ENCODE measurements around the gene PTPRN2. TPM values are rescaled to one million over a fixed set of nuclear protein-coding genes. Genes with fewer than 3 reads are reported as not detected.

Gene PTPRN2
- total and polyA plus RNA-seq, 2 donors (not counting 3 experiments of a cell fraction or from before 2014, with no cell fraction given) = 0.62 to 0.88 TPM

DNA sequence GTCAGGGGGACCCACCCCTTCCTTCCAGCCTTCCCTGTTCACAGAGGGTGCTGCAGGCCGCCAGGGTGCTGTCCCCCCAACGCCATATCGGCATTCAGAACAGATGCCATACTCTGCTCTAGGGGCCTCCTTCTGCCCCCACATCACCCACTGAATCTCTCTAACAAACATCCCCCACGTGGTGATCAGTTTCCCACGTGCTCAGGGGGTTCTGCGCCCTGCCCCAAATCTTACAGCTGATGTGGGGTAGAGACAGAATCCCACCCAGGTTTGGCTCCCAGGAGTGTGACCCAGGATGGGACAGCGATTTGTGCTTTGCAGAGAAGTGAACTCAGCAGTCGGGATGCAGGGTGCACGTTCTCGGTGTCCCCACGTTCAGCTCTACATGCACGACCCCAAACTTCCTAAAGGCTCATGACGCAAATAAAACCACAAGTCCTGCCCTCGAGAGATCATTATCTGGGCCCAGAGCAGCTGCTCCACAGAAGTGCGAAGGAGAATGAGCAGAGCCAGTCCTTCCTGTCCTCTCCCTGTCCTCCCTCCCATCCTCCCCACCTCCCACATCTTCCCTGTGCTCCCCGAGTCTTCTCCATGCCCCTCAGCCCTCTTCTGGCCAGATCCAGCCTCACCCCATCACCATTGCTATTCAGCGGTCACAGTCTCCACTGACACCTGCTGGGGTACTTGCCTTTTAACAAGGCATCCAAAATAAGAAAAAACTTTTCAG, 827.5 kb downstream of the PTPRN2 start:
- POLR2A ChIA-PET = no interaction called here

More for the DNA sequence above, 827.5 kb downstream of the PTPRN2 start:
- no peaks in the 10 kb centered on the region for H3K27me3 ChIP-seq (ENCODE audit: control insufficient read depth in 2 of 2, insufficient read depth in 2 of 2, low read length in 2 of 2)
- dilution Hi-C loops (cut with MboI; ENCODE audit: extremely low pct_ligation_motif_present, low sequenced_read_pairs) (no loop called here), intact Hi-C loops (cut with micrococcal nuclease) (no loop called here)
- no peak overlapping the region for H3K9ac ChIP-seq (replicated peaks; ENCODE audit: extremely low read depth, insufficient read depth, low read length)
- no peak overlapping the region for H3K4me3 ChIP-seq (replicated peaks in 1 of 3; ENCODE audit: insufficient read depth in 1 of 3, low read depth in 1 of 3, low read length in 3 of 3)
- CTCF ChIA-PET = no interaction called here
- H4K20me1 ChIP-seq (replicated peaks; ENCODE audit: control insufficient read depth, extremely low read depth, insufficient read depth, low read length) = no peaks in the 10 kb centered on the region
- peaks cover 5% of the 10 kb centered on the region for H3K9me3 ChIP-seq (replicated peaks; ENCODE audit: control insufficient read depth, insufficient read depth, low read length)
- no peaks in the 10 kb centered on the region for H3K36me3 ChIP-seq (ENCODE audit: control insufficient read depth in 2 of 2, extremely low read depth in 1 of 2, insufficient read depth in 2 of 2, low read length in 2 of 2)
- H2AFZ ChIP-seq (ENCODE audit: low read depth, low read length) = no peak overlapping the region
- FAIRE-seq = no peak
- no TSS peak for BruUV-seq (replicated peaks)
- no peaks in the 10 kb centered on the region for H3K4me1 ChIP-seq (ENCODE audit: control insufficient read depth, extremely low read depth, insufficient read depth, low read length)
- no peaks in the 10 kb centered on the region for H3K79me2 ChIP-seq (ENCODE audit: control insufficient read depth, insufficient read depth, low read length)
- DNase-seq (ENCODE audit: low read depth, low spot score) = no peak
- no peak overlapping the region for H3K4me2 ChIP-seq (ENCODE audit: insufficient read depth, low read length)
- no peaks in the 10 kb centered on the region for H3K9me1 ChIP-seq (replicated peaks; ENCODE audit: control insufficient read depth, extremely low read depth, insufficient read depth, low read length)
- no peak overlapping the region for H3K27ac ChIP-seq (ENCODE audit: insufficient read depth, low read depth, low read length)
- no peak for TF ChIP-seq EZH2 (IDR thresholded peaks at IDR 0.05; ENCODE audit: borderline replicate concordance, low read depth, low read length, severe bottlenecking)
- TF ChIP-seq FOS (IDR thresholded peaks at IDR 0.05; ENCODE audit: borderline replicate concordance, insufficient read depth, low read length) = no peak
- no peak for TF ChIP-seq GATA2 (IDR thresholded peaks at IDR 0.05; ENCODE audit: insufficient read depth, insufficient read length, low read depth, low read length)
- TF ChIP-seq JUN (IDR thresholded peaks at IDR 0.05; ENCODE audit: borderline replicate concordance, insufficient read depth, insufficient read length, low read depth) = no peak
- TF ChIP-seq POLR2A (IDR thresholded peaks at IDR 0.05; ENCODE audit: low read depth, low read length) = no peak
- no peak for TF ChIP-seq MYC (IDR thresholded peaks at IDR 0.05; ENCODE audit: low read depth, low read length)
- TF ChIP-seq, protein P1, sequence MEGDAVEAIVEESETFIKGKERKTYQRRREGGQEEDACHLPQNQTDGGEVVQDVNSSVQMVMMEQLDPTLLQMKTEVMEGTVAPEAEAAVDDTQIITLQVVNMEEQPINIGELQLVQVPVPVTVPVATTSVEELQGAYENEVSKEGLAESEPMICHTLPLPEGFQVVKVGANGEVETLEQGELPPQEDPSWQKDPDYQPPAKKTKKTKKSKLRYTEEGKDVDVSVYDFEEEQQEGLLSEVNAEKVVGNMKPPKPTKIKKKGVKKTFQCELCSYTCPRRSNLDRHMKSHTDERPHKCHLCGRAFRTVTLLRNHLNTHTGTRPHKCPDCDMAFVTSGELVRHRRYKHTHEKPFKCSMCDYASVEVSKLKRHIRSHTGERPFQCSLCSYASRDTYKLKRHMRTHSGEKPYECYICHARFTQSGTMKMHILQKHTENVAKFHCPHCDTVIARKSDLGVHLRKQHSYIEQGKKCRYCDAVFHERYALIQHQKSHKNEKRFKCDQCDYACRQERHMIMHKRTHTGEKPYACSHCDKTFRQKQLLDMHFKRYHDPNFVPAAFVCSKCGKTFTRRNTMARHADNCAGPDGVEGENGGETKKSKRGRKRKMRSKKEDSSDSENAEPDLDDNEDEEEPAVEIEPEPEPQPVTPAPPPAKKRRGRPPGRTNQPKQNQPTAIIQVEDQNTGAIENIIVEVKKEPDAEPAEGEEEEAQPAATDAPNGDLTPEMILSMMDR (IDR thresholded peaks at IDR 0.05; ENCODE audit: extremely low read depth in 1 of 2, insufficient read depth in 1 of 2, low read depth in 1 of 2, low read length in 2 of 2) = no peak
- no peak for TF ChIP-seq POLR2AphosphoS5 (IDR thresholded peaks at IDR 0.05; ENCODE audit: insufficient read depth, low read depth, low read length)
- TF ChIP-seq, protein P2, sequence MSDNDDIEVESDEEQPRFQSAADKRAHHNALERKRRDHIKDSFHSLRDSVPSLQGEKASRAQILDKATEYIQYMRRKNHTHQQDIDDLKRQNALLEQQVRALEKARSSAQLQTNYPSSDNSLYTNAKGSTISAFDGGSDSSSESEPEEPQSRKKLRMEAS (IDR thresholded peaks at IDR 0.05; ENCODE audit: insufficient read depth, insufficient read length) = no peak

All from endothelial cell of umbilical vein (primary cell).